Measurements from ENCODE around the gene SPATS2. TPM values are rescaled to one million over a fixed set of nuclear protein-coding genes. Genes with fewer than 3 reads are reported as not detected.

Gene SPATS2
- total RNA-seq, 1 donor from 2014 or later: 43.9 TPM

- H3K27me3 Mint-ChIP-seq (ENCODE audit: unreplicated experiment): peaks cover 44% of the 10 kb centered on the region
Measured at GRCh38 chr12:49336645-49337584, 30.3 kb upstream of the SPATS2 start, which contains the start of gene C1QL4. TSS of gene C1QL4 (minus strand) at chr12:49337188. CDS start at chr12:49336477, 711 bp downstream.

GRCh38 chr12:49338830-49339463 is 28.3 kb upstream of the SPATS2 start:
- no peak overlapping the region for H3K27ac Mint-ChIP-seq (ENCODE audit: unreplicated experiment)

More at GRCh38 chr12:49336645-49337584, 30.3 kb upstream of the SPATS2 start, which contains the start of gene C1QL4:
- Mint-ChIP-seq H3K4me3 (ENCODE audit: unreplicated experiment) (peak within 1 kb of the TSS; percentile 35), H3K4me1 (ENCODE audit: low read depth, unreplicated experiment) (peaks cover 31% of the 10 kb centered on the region), H3K27ac (ENCODE audit: unreplicated experiment) (peak within 1 kb of the TSS; percentile 16), H3K36me3 (ENCODE audit: unreplicated experiment) (no peaks in the 10 kb centered on the region), H3K9me3 (ENCODE audit: unreplicated experiment) (peaks cover 14% of the 10 kb centered on the region)
- TF ChIP-seq CTCF (IDR thresholded peaks at IDR 0.05; ENCODE audit: partially characterized antibody, unreplicated experiment): peak; percentile 98
- DNase-seq: peak; percentile 94

GRCh38 chr12:49339464-49339861 is 27.8 kb upstream of the SPATS2 start:
- Mint-ChIP-seq H3K27ac (ENCODE audit: unreplicated experiment) (no peak overlapping the region), H3K27me3 (ENCODE audit: unreplicated experiment) (peaks cover 38% of the 10 kb centered on the region), H3K36me3 (ENCODE audit: unreplicated experiment) (no peaks in the 10 kb centered on the region), H3K4me3 (ENCODE audit: unreplicated experiment) (peak overlapping the region; percentile 11), H3K4me1 (ENCODE audit: low read depth, unreplicated experiment) (peaks cover 37% of the 10 kb centered on the region), H3K9me3 (ENCODE audit: unreplicated experiment) (peaks cover 14% of the 10 kb centered on the region)
- no peak for TF ChIP-seq CTCF (IDR thresholded peaks at IDR 0.05; ENCODE audit: partially characterized antibody, unreplicated experiment)
- DNase-seq: peak; percentile 56

More at GRCh38 chr12:49338830-49339463, 28.3 kb upstream of the SPATS2 start:
- Mint-ChIP-seq H3K4me3 (ENCODE audit: unreplicated experiment) (peak overlapping the region; percentile 11), H3K36me3 (ENCODE audit: unreplicated experiment) (no peaks in the 10 kb centered on the region), H3K4me1 (ENCODE audit: low read depth, unreplicated experiment) (peaks cover 35% of the 10 kb centered on the region), H3K27me3 (ENCODE audit: unreplicated experiment) (peaks cover 41% of the 10 kb centered on the region), H3K9me3 (ENCODE audit: unreplicated experiment) (peaks cover 14% of the 10 kb centered on the region)
- TF ChIP-seq CTCF (IDR thresholded peaks at IDR 0.05; ENCODE audit: partially characterized antibody, unreplicated experiment): no peak
- no peak for DNase-seq

- Mint-ChIP-seq H3K4me1 (ENCODE audit: low read depth, unreplicated experiment) (peaks cover 36% of the 10 kb centered on the region), H3K27me3 (ENCODE audit: unreplicated experiment) (peaks cover 31% of the 10 kb centered on the region), H3K27ac (ENCODE audit: unreplicated experiment) (no peak overlapping the region), H3K9me3 (ENCODE audit: unreplicated experiment) (peaks cover 13% of the 10 kb centered on the region), H3K4me3 (ENCODE audit: unreplicated experiment) (peak overlapping the region; percentile 65), H3K36me3 (ENCODE audit: unreplicated experiment) (no peaks in the 10 kb centered on the region)
- no peak for TF ChIP-seq CTCF (IDR thresholded peaks at IDR 0.05; ENCODE audit: partially characterized antibody, unreplicated experiment)
- DNase-seq: no peak
Measured at GRCh38 chr12:49340095-49340870, 27.0 kb upstream of the SPATS2 start.
